Measurements from ENCODE around the gene C12orf76. TPM values are rescaled to one million over a fixed set of nuclear protein-coding genes. Genes with fewer than 3 reads are reported as not detected.

Gene C12orf76
- total RNA-seq, 1 experiment from 2014 or later = 29.4 TPM

- POLR2A ChIA-PET (ENCODE audit: unreplicated experiment) = no interaction called here
- no peaks in the 10 kb centered on the region for H3F3A ChIP-seq (ENCODE audit: insufficient read depth, low read depth)
- H3K27me3 ChIP-seq (ENCODE audit: insufficient read depth, low read depth) = peaks cover 9% of the 10 kb centered on the region; the same call in 1 of the 2 replicates
- no peak overlapping the region for H3K4me2 ChIP-seq
- no peak overlapping the region for H2AFZ ChIP-seq
- H3K9me3 ChIP-seq (ENCODE audit: insufficient read depth, low read depth) = no peaks in the 10 kb centered on the region
- no peaks in the 10 kb centered on the region for H3K36me3 ChIP-seq (ENCODE audit: low read depth)
- intact Hi-C loops (cut with micrococcal nuclease; ENCODE audit: unreplicated experiment) = no loop called here
- H3K9me2 ChIP-seq (ENCODE audit: insufficient read depth) = no peaks in the 10 kb centered on the region
- no peak overlapping the region for H3K4me3 ChIP-seq
- H3K4me1 ChIP-seq (replicated peaks; ENCODE audit: insufficient read depth) = no peaks in the 10 kb centered on the region
- TF ChIP-seq EZH2 (IDR thresholded peaks at IDR 0.05; ENCODE audit: low read depth) (no peak), CTCF (conservative IDR thresholded peaks at IDR 0.05) (no peak)
- BruUV-seq (replicated peaks) = no TSS peak
- CTCF ChIA-PET = no interaction called here
- H3K27ac ChIP-seq = no peak overlapping the region
- H4K20me1 ChIP-seq (ENCODE audit: insufficient read depth) = no peaks in the 10 kb centered on the region
- DNase-seq = no peak
- H3K79me2 ChIP-seq (ENCODE audit: low read depth) = no peaks in the 10 kb centered on the region
These were observed 29.5 kb upstream of the C12orf76 start for GRCh38 chr12:110077800-110078199.

GRCh38 chr12:110075880-110076279, 27.6 kb upstream of the C12orf76 start:
- no peak for DNase-seq
- H3K27me3 ChIP-seq (ENCODE audit: insufficient read depth, low read depth) = peaks cover 9% of the 10 kb centered on the region; the same call in 1 of the 2 replicates
- H3K9me3 ChIP-seq (ENCODE audit: insufficient read depth, low read depth) = no peaks in the 10 kb centered on the region
- no peaks in the 10 kb centered on the region for H4K20me1 ChIP-seq (ENCODE audit: insufficient read depth)
- no peak overlapping the region for H3K4me3 ChIP-seq
- no peaks in the 10 kb centered on the region for H3K79me2 ChIP-seq (ENCODE audit: low read depth)
- ChIA-PET POLR2A (ENCODE audit: unreplicated experiment) (no interaction called here), CTCF (no interaction called here)
- H3K27ac ChIP-seq = no peak overlapping the region
- H3K36me3 ChIP-seq (ENCODE audit: low read depth) = no peaks in the 10 kb centered on the region
- no peak overlapping the region for H2AFZ ChIP-seq
- intact Hi-C loops (cut with micrococcal nuclease; ENCODE audit: unreplicated experiment) = no loop called here
- no peaks in the 10 kb centered on the region for H3K9me2 ChIP-seq (ENCODE audit: insufficient read depth)
- no peaks in the 10 kb centered on the region for H3K4me1 ChIP-seq (replicated peaks; ENCODE audit: insufficient read depth)
- no peak for TF ChIP-seq CTCF (conservative IDR thresholded peaks at IDR 0.05)
- no peak for TF ChIP-seq EZH2 (IDR thresholded peaks at IDR 0.05; ENCODE audit: low read depth)
- no peaks in the 10 kb centered on the region for H3F3A ChIP-seq (ENCODE audit: insufficient read depth, low read depth)
- no TSS peak for BruUV-seq (replicated peaks)
- H3K4me2 ChIP-seq = no peak overlapping the region

GRCh38 chr12:110074089-110074488, 25.8 kb upstream of the C12orf76 start:
- POLR2A ChIA-PET (ENCODE audit: unreplicated experiment) = no interaction called here
- intact Hi-C loops (cut with micrococcal nuclease; ENCODE audit: unreplicated experiment) = no loop called here
- Histone ChIP-seq H3F3A (ENCODE audit: insufficient read depth, low read depth) (no peaks in the 10 kb centered on the region), H3K4me2 (no peak overlapping the region), H3K4me1 (replicated peaks; ENCODE audit: insufficient read depth) (no peaks in the 10 kb centered on the region), H2AFZ (0 out of 2 replicates have a peak overlapping the region, but pooled peaks have one; percentile 18), H3K9me3 (ENCODE audit: insufficient read depth, low read depth) (no peaks in the 10 kb centered on the region), H3K27ac (no peak overlapping the region), H3K9me2 (ENCODE audit: insufficient read depth) (no peaks in the 10 kb centered on the region), H3K79me2 (ENCODE audit: low read depth) (no peaks in the 10 kb centered on the region), H4K20me1 (ENCODE audit: insufficient read depth) (no peaks in the 10 kb centered on the region), H3K4me3 (no peak overlapping the region), H3K36me3 (ENCODE audit: low read depth) (no peaks in the 10 kb centered on the region), H3K27me3 (ENCODE audit: insufficient read depth, low read depth) (peaks cover 9% of the 10 kb centered on the region; the same call in 1 of the 2 replicates)
- DNase-seq = no peak
- CTCF ChIA-PET = interaction anchor here (0.5 kb wide), 1 partner anchor 180 kb away, joined by 4 read pairs; no protein-coding TSS in a partner anchor
- no TSS peak for BruUV-seq (replicated peaks)
- no peak for TF ChIP-seq EZH2 (IDR thresholded peaks at IDR 0.05; ENCODE audit: low read depth)
- TF ChIP-seq CTCF (conservative IDR thresholded peaks at IDR 0.05) = no peak
